ENCODE measurements around the gene AGBL1.

The AGBL1 gene

DNA sequence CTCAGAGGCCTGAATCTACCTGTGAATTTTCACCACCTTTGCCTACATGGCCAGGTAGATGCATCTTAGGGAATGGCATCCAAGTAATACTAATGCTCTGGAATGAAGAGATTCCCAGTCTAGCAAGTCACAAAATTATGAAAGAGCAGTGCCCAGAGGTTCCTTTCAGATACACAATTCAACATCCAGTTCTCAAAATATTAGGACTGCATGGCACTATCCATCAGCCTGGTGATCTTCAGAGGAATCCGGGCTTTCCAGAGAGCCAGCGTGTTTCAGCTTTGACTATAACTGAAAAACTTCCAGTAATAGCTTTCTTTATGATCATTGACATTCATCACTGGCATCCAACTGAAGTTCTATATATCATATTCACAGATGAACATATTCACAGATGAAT, 849.8 kb downstream of the AGBL1 start:
- TF ChIP-seq SPI1 (IDR thresholded peaks at IDR 0.05; ENCODE audit: borderline replicate concordance, low read depth) (no peak), POLR2AphosphoS5 (IDR thresholded peaks at IDR 0.05; ENCODE audit: low read depth) (no peak), GABPA (IDR thresholded peaks at IDR 0.05; ENCODE audit: low read depth) (no peak)
- TF ChIP-seq, protein P1, sequence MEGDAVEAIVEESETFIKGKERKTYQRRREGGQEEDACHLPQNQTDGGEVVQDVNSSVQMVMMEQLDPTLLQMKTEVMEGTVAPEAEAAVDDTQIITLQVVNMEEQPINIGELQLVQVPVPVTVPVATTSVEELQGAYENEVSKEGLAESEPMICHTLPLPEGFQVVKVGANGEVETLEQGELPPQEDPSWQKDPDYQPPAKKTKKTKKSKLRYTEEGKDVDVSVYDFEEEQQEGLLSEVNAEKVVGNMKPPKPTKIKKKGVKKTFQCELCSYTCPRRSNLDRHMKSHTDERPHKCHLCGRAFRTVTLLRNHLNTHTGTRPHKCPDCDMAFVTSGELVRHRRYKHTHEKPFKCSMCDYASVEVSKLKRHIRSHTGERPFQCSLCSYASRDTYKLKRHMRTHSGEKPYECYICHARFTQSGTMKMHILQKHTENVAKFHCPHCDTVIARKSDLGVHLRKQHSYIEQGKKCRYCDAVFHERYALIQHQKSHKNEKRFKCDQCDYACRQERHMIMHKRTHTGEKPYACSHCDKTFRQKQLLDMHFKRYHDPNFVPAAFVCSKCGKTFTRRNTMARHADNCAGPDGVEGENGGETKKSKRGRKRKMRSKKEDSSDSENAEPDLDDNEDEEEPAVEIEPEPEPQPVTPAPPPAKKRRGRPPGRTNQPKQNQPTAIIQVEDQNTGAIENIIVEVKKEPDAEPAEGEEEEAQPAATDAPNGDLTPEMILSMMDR (IDR thresholded peaks at IDR 0.05; ENCODE audit: insufficient read depth, low read length) = no peak
- TF ChIP-seq, protein P2, sequence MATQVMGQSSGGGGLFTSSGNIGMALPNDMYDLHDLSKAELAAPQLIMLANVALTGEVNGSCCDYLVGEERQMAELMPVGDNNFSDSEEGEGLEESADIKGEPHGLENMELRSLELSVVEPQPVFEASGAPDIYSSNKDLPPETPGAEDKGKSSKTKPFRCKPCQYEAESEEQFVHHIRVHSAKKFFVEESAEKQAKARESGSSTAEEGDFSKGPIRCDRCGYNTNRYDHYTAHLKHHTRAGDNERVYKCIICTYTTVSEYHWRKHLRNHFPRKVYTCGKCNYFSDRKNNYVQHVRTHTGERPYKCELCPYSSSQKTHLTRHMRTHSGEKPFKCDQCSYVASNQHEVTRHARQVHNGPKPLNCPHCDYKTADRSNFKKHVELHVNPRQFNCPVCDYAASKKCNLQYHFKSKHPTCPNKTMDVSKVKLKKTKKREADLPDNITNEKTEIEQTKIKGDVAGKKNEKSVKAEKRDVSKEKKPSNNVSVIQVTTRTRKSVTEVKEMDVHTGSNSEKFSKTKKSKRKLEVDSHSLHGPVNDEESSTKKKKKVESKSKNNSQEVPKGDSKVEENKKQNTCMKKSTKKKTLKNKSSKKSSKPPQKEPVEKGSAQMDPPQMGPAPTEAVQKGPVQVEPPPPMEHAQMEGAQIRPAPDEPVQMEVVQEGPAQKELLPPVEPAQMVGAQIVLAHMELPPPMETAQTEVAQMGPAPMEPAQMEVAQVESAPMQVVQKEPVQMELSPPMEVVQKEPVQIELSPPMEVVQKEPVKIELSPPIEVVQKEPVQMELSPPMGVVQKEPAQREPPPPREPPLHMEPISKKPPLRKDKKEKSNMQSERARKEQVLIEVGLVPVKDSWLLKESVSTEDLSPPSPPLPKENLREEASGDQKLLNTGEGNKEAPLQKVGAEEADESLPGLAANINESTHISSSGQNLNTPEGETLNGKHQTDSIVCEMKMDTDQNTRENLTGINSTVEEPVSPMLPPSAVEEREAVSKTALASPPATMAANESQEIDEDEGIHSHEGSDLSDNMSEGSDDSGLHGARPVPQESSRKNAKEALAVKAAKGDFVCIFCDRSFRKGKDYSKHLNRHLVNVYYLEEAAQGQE (IDR thresholded peaks at IDR 0.05; ENCODE audit: insufficient replicate concordance, low read depth) = no peak
- H3K27me3 ChIP-seq (ENCODE audit: insufficient read depth, poor library complexity, severe bottlenecking) = no peaks in the 10 kb centered on the region
- no peak overlapping the region for H3K4me3 ChIP-seq (replicated peaks; ENCODE audit: insufficient read depth, low read length)
- DNase-seq (ENCODE audit: low read depth in 1 of 2, low spot score in 1 of 2) = no peak
- no peak overlapping the region for H3K27ac ChIP-seq (replicated peaks)

DNA sequence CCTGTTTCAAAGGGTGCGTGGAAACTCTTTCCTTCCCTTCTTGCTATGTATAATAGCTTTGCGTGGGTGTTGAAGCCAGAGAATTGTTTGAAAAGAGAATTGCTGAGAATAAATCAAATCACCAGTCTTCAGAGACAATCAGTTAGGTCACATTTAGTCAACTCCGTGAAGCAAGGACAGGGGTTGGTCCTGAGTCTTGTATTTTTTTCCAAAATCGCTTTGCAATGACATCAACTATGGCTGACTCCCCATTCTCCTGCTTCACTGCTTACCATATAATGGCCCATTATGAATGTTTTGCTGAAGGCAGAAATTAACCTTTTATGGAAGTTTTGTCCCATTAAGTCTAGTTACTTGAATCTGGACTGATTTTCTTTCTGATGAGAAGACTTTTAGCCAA, 852.8 kb downstream of the AGBL1 start:
- H3K4me3 ChIP-seq (replicated peaks; ENCODE audit: insufficient read depth, low read length) = no peak overlapping the region
- DNase-seq (ENCODE audit: low read depth in 1 of 2, low spot score in 1 of 2) = no peak
- TF ChIP-seq POLR2AphosphoS5 (IDR thresholded peaks at IDR 0.05; ENCODE audit: low read depth) (no peak), SPI1 (IDR thresholded peaks at IDR 0.05; ENCODE audit: borderline replicate concordance, low read depth) (no peak), GABPA (IDR thresholded peaks at IDR 0.05; ENCODE audit: low read depth) (no peak)
- TF ChIP-seq, protein P2 (IDR thresholded peaks at IDR 0.05; ENCODE audit: insufficient replicate concordance, low read depth) = no peak
- TF ChIP-seq, protein P1 (IDR thresholded peaks at IDR 0.05; ENCODE audit: insufficient read depth, low read length) = no peak
- H3K27ac ChIP-seq (replicated peaks) = no peak overlapping the region
- no peaks in the 10 kb centered on the region for H3K27me3 ChIP-seq (ENCODE audit: insufficient read depth, poor library complexity, severe bottlenecking)

DNA sequence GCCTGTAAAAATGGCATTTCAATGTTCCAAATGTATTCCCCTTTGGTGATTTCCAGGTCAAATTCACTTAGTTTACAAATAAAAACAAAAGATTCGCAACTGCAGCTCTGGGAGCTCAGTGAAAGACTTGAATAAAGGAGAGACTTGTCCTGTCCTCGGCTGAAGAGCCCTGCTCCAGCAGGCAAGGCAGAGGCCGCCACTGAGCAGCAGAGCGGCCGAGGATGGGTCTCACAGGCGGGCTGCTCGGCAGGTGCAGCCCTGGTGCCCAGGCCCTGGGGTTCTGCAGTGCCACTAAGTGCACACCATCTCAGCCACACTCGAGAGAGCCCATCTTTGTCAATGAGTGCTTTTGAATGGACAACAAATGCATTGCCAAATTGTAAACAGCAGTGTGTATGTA, 856.2 kb downstream of the AGBL1 start:
- TF ChIP-seq, protein P1 (IDR thresholded peaks at IDR 0.05; ENCODE audit: insufficient read depth, low read length) = no peak
- TF ChIP-seq, protein P2 (IDR thresholded peaks at IDR 0.05; ENCODE audit: insufficient replicate concordance, low read depth) = no peak
- TF ChIP-seq POLR2AphosphoS5 (IDR thresholded peaks at IDR 0.05; ENCODE audit: low read depth) (no peak), GABPA (IDR thresholded peaks at IDR 0.05; ENCODE audit: low read depth) (no peak), SPI1 (IDR thresholded peaks at IDR 0.05; ENCODE audit: borderline replicate concordance, low read depth) (no peak)
- no peak for DNase-seq (ENCODE audit: low read depth in 1 of 2, low spot score in 1 of 2)
- Histone ChIP-seq H3K27me3 (ENCODE audit: insufficient read depth, poor library complexity, severe bottlenecking) (no peaks in the 10 kb centered on the region), H3K27ac (replicated peaks) (no peak overlapping the region), H3K4me3 (replicated peaks; ENCODE audit: insufficient read depth, low read length) (no peak overlapping the region)

Data from HL-60 (cell line).